K562 (cell line): ENCODE results near the gene CXCL16. TPM values are rescaled to one million over a fixed set of nuclear protein-coding genes. Genes with fewer than 3 reads are reported as not detected.

Source experiments
- CEBPZ ChIP-seq: fragments of 150-350 bp; IDR thresholded peaks from 2 replicates; pipeline ENCODE4 v1.6.1; 2014; ENCODE audit warnings: low read depth, mild to moderate bottlenecking, low read length, borderline replicate concordance
- KLF16 ChIP-seq: IDR thresholded peaks from 2 replicates; pipeline ENCODE4 v1.6.1; 2016; ENCODE audit warnings: antibody characterized with exemption
- NR2F6 ChIP-seq: fragments of 450-650 bp; formaldehyde crosslinking; IDR thresholded peaks from 2 replicates; pipeline ENCODE4 v1.4.0; 2020; ENCODE audit warnings: mild to moderate bottlenecking
- RBM17 ChIP-seq: fragments of 200-400 bp; formaldehyde crosslinking; IDR thresholded peaks from 2 replicates; pipeline ENCODE4 v1.6.1; 2017; ENCODE audit warnings: low read depth, mild to moderate bottlenecking, low read length, borderline replicate concordance
- XRCC3 ChIP-seq: fragments of 450-650 bp; IDR thresholded peaks from 2 replicates; pipeline ENCODE4 v1.6.1; 2017; ENCODE audit warnings: mild to moderate bottlenecking, moderate library complexity
- ZNF436 ChIP-seq: fragments of 250-450, 450-650 bp; sonication (Bioruptor Pico); formaldehyde crosslinking; IDR thresholded peaks from 2 replicates; pipeline ENCODE4 v1.7.0; 2020; ENCODE audit warnings: mild to moderate bottlenecking
- ZNF507 ChIP-seq: conservative IDR thresholded peaks from 2 replicates; pipeline ENCODE4 v1.6.1; 2017; ENCODE audit warnings: missing genetic modification characterization, missing compliant biosample characterization
- polyA plus RNA-seq, 8 experiments: library from polyadenylated mRNA; depleted of rRNA in 4 of 8; stranded (reverse) in 5 of 8; unstranded in 3 of 8; fragments of >200 nt; fragmentation: Nextera tagmentation in 2 of 8; fragmentation: Illumina TruSeq in 1 of 8; extraction: Ambion mirVana in 2 of 8; extraction: Trizol in 1 of 8; gene quantifications; 2 replicates each; pipeline versions ENCODE4 v1.2.1 to v1.2.3, GENCODE V29; 2011 to 2014; ENCODE audit warnings: inconsistent platforms in 1 of 8, missing spikeins in 1 of 8
- total RNA-seq, 7 experiments: library from RNA; depleted of rRNA in 6 of 7; stranded (reverse); fragments of >200 nt in 6 of 7; fragmentation: Illumina TruSeq in 2 of 7; extraction: Trizol in 2 of 7; gene quantifications; 2 replicates each; pipeline versions ENCODE4 v1.2.1 to v1.2.3, GENCODE V29; 2011 to 2021; ENCODE audit warnings: low replicate concordance in 1 of 7
- TF ChIP-seq, protein P1 (sequence below): fragments of 450-650 bp; IDR thresholded peaks from one replicate; pipeline ENCODE4 v1.6.1; 2018; ENCODE audit warnings: mild to moderate bottlenecking, moderate library complexity; ENCODE audit not compliant: partially characterized antibody

The CXCL16 gene
- total and polyA plus RNA-seq, 9 of the 15 experiments (the other 6 are each of a cell fraction or from before 2014, with no cell fraction given) = 0.05 to 0.68 (median 0.22) TPM; not detected in 2

DNA sequence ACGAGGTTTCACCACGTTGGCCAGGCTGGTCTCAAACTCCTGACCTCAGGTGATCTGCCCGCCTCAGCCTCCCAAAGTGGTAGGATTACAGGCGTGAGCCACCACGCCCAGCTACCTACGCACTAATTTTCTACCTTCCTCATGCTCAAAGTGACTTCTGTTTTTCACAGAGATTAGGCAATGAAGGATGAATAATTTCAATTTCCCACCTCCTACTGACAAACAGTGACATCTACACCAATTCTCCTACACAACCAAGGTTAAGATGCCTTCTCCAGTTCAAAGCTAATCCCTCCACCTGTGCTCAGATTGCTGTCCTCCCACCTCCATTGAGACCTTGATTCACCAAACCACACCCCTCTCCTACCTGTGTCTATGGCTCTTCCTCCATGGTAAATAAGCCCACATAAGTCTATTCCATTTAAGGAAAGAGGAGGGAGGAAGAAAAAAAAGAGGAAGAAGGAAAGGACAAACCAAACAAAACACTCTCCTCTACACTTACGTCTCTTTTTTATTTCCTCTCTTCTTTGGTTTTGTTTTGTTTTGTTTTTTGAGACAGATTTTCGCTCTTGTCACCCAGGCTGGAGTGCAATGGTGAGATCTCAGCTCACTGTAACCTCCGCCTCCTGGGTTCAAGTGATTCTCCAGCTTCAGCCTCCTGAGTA is 13.9 kb downstream of the CXCL16 start (continued):
- TF ChIP-seq ZNF436 = no peak
- TF ChIP-seq ZNF507 (tag) = no peak
- no peak for TF ChIP-seq RBM17
- no peak for TF ChIP-seq XRCC3
- no peak for TF ChIP-seq NR2F6 (CRISPR knock-in tag)
- no peak for TF ChIP-seq CEBPZ
- TF ChIP-seq, protein P1, sequence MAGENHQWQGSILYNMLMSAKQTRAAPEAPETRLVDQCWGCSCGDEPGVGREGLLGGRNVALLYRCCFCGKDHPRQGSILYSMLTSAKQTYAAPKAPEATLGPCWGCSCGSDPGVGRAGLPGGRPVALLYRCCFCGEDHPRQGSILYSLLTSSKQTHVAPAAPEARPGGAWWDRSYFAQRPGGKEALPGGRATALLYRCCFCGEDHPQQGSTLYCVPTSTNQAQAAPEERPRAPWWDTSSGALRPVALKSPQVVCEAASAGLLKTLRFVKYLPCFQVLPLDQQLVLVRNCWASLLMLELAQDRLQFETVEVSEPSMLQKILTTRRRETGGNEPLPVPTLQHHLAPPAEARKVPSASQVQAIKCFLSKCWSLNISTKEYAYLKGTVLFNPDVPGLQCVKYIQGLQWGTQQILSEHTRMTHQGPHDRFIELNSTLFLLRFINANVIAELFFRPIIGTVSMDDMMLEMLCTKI = no peak
- TF ChIP-seq KLF16 = no peak
